Keratinocyte (primary cell): Measurements from ENCODE around the gene NR1H4.
"Not testable (repeated sequence)": the region's sequence is repeated elsewhere in the genome, so short reads cannot be mapped to it uniquely, and the experiment has no call there.

Experiments
- CTCF ChIP-seq, 3 experiments: IDR thresholded peaks in 1 of 3; conservative IDR thresholded peaks in 1 of 3; optimal IDR thresholded peaks in 1 of 3; 2 replicates in 2 of 3; 3 replicates in 1 of 3; pipeline versions ENCODE3 to v1.5.1; 2011; ENCODE audit warnings: low read length in 3 of 3, mild to moderate bottlenecking in 3 of 3, moderate library complexity in 2 of 3, control low read depth in 1 of 3, inconsistent platforms in 1 of 3; ENCODE audit not compliant: insufficient read depth in 2 of 3; ENCODE audit errors: extremely low read depth in 1 of 3
- EZH2 ChIP-seq: IDR thresholded peaks from one replicate; pipeline ENCODE4 v1.6.1; 2012; ENCODE audit warnings: inconsistent platforms, mild to moderate bottlenecking, low read length, moderate library complexity

- TF ChIP-seq EZH2; CTCF (optimal IDR thresholded peaks at IDR 0.05 in 1 of 3, IDR thresholded peaks at IDR 0.05 in 1 of 3, conservative IDR thresholded peaks at IDR 0.05 in 1 of 3; ENCODE audit: extremely low read depth in 1 of 3, insufficient read depth in 2 of 3, low read length in 3 of 3): not testable (repeated sequence)
These were observed 129.3 kb downstream of the NR1H4 start for GRCh38 chr12:100602997-100603396.
